PFSK-1 (cell line): Measurements from ENCODE around the gene NANOGP8.

Experiments
- FOXP2 ChIP-seq: optimal IDR thresholded peaks from 2 replicates; pipeline ENCODE3; 2011; ENCODE audit warnings: borderline replicate concordance, control low read depth, inconsistent platforms; ENCODE audit not compliant: insufficient read depth; ENCODE audit errors: extremely low read length, extremely low read depth
- POLR2AphosphoS5 ChIP-seq: IDR thresholded peaks from 2 replicates; pipeline ENCODE4 v1.6.1; 2012; ENCODE audit warnings: low read depth, mild to moderate bottlenecking, control low read depth, low read length, moderate library complexity
- REST ChIP-seq, 2 experiments: IDR thresholded peaks; 2 replicates each; pipeline versions ENCODE4 v1.6.1 to v1.8.0; 2011 to 2012; ENCODE audit warnings: low read depth in 2 of 2, low read length in 2 of 2, control low read depth in 1 of 2, inconsistent platforms in 1 of 2, mild to moderate bottlenecking in 1 of 2, moderate library complexity in 1 of 2; ENCODE audit not compliant: insufficient read depth in 1 of 2
- SIN3A ChIP-seq: IDR thresholded peaks from 2 replicates; pipeline ENCODE4 v1.6.1; 2012; ENCODE audit warnings: mild to moderate bottlenecking, low read length, moderate library complexity, borderline replicate concordance; ENCODE audit not compliant: insufficient read depth
- TAF1 ChIP-seq: IDR thresholded peaks from 2 replicates; pipeline ENCODE4 v1.6.1; 2012; ENCODE audit warnings: low read length, control low read depth, borderline replicate concordance; ENCODE audit not compliant: insufficient read depth

The NANOGP8 gene

DNA sequence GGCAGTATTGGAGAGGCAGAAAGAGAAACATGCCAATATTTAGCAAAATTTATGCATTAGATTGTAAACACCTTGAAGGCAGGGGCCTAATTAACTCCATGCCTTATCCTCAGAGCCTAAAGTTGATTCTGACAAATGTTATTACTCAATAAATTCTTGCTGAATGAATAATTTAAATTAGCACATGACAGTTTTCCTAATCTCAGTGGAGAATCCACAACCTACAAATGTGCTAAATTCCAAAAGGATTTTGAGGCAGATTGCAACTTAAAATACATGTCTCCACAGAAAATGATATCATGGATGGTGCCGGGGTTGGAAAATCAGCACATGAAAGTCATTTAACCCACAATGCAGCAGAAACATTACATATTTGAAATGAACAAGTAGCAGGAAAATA is 41.1 kb upstream of the NANOGP8 start:
- TF ChIP-seq SIN3A, result no peak
- no peak for TF ChIP-seq FOXP2
- no peak for TF ChIP-seq TAF1
- no peak for TF ChIP-seq POLR2AphosphoS5

DNA sequence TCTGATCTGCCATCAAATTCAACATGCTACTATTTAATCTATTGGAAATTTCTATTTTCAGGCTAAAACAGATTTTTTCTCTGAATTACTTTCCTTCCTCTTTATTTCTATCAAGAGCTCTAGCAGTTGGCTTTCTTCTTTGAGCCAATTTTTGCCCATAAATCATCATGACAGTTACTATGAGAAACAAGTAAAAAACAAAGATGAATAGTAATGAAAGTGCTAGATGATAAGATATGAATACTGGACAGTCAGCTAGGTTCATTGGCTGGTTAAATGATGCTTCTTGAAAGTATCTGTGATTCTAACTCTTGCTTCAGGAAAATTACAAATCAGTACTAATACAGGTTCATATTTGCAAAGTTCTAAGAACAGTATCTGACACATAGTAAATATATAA is 38.6 kb upstream of the NANOGP8 start:
- TF ChIP-seq FOXP2 (no peak), SIN3A (no peak), TAF1 (no peak), POLR2AphosphoS5 (no peak)

GRCh38 chr15:35121611-35122359 is 36.7 kb upstream of the NANOGP8 start:
- TF ChIP-seq TAF1 (no peak), REST (IDR thresholded peaks at IDR 0.05; ENCODE audit: insufficient read depth in 1 of 2, low read depth in 2 of 2, low read length in 2 of 2) (no peak), SIN3A (no peak), FOXP2 (no peak), POLR2AphosphoS5 (no peak)

DNA sequence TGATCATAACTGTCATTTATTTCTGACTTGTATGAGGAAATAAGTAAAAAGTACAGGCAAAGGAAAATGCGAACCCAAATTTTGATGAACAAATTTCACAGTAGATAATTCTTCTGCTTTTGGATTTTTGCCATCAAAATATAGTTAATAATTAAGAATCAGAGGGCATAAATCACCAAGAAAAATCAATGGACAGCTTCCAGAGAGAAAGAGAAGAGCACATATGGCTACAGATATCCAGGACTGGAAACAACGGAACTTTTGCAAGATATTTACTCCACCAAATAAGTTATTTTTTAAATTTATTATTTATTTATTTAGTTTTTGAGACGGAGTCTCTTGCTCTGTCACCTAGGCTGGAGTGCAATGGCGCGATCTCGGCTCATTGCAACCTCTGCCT is 35.1 kb upstream of the NANOGP8 start:
- TF ChIP-seq REST (IDR thresholded peaks at IDR 0.05; ENCODE audit: insufficient read depth in 1 of 2, low read depth in 2 of 2, low read length in 2 of 2) (no peak), TAF1 (no peak), FOXP2 (no peak), SIN3A (no peak), POLR2AphosphoS5 (no peak)

- TF ChIP-seq REST (IDR thresholded peaks at IDR 0.05; ENCODE audit: insufficient read depth in 1 of 2, low read depth in 2 of 2, low read length in 2 of 2) (no peak), SIN3A (no peak), TAF1 (no peak), FOXP2 (no peak), POLR2AphosphoS5 (no peak)
Measured at GRCh38 chr15:35118960-35119359, 33.9 kb upstream of the NANOGP8 start.
